NCI-H1436 (cell line): ENCODE results near the gene SLCO1B3.
"Not testable (repeated sequence)": the region's sequence is repeated elsewhere in the genome, so short reads cannot be mapped to it uniquely, and the experiment has no call there.

Experiments used
- DNase-seq: peaks from one replicate; lab custom pipeline; 2025; lab: John Stamatoyannopoulos, UW

The SLCO1B3 gene, protein sequence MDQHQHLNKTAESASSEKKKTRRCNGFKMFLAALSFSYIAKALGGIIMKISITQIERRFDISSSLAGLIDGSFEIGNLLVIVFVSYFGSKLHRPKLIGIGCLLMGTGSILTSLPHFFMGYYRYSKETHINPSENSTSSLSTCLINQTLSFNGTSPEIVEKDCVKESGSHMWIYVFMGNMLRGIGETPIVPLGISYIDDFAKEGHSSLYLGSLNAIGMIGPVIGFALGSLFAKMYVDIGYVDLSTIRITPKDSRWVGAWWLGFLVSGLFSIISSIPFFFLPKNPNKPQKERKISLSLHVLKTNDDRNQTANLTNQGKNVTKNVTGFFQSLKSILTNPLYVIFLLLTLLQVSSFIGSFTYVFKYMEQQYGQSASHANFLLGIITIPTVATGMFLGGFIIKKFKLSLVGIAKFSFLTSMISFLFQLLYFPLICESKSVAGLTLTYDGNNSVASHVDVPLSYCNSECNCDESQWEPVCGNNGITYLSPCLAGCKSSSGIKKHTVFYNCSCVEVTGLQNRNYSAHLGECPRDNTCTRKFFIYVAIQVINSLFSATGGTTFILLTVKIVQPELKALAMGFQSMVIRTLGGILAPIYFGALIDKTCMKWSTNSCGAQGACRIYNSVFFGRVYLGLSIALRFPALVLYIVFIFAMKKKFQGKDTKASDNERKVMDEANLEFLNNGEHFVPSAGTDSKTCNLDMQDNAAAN

DNA sequence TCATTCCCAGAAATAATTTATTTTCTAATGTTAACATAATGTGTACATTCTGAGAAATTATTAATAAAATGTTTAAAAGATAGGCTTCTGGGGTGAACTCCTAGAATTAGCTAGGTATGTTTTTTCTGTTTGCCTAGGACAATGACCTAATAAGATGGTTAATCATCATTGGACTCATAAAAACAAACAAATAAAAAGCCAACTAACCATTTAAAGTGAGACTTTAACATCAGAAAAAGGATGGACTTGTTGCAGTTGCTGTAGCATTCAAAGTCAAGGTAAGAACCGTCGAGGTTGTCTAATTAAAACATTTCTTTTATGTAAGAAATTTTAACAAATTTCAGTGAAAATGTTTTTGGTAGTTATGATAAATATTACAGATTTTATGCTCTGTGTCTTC lies at the start of gene SLCO1B3:
Gene SLCO1B3 (plus strand): TSS at position 219 of the 400 bp plus-strand sequence. CDS start 5,034 bp downstream, outside the sequence.
- DNase-seq = no peak

DNA sequence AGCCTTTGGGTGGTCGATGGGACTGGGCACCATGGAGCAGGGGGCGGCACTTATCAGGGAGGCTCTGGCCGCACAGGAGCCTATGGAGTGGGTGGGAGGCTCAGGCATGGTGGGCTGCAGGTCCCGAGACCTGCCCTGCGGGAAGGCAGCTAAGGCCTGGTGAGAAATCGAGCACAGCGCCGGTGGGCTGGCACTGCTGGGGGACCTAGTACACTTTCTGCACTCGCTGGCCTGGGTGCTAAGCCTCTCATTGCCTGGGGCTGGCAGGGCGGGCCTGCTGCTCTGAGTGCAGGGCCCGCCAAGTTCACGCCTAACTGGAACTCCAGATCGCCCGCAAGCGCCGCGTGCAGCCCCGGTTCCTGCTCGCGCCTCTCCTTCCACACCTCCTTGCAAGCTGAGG lies 33.1 kb upstream of the SLCO1B3 start:
- no peak for DNase-seq

DNA sequence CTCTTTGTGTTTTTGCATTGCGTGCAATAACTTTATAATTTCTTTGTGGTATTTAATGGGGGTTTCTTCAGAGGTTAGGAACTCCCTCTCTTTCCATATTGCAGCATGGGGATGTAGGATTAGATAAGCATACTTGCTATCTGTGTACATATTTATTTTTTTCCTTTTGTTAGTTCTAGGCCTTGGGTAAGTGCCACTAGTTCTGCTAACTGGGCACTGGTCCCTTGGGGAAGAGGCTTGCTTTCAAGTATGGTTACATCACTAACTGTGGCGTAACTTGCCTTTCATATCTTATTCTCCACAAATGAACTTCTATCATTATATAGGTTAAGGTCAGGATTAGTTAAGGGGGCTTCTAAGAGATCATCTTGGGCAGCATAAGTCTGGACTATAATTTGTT lies 31.5 kb upstream of the SLCO1B3 start:
- no peak for DNase-seq

DNA sequence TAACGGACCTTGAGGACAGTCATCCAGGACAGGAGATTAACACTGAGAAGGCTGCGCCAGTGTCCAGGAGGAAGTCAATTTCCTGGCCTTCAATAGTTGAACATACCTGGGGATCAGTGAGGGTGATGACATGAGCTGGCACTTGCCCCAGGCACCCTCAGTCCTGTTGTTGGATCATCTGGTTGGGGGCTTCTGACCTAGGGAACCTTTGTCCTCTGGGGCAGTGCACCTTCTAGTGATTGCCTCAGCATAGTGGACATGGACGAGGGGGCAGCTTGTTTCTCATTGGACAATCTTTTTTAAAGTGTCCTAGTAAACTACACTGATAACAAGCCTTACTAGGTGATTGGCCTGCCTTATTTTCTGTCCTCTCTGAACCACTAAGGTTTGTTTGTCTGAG lies 30.5 kb upstream of the SLCO1B3 start:
- not testable (repeated sequence) for DNase-seq

DNA sequence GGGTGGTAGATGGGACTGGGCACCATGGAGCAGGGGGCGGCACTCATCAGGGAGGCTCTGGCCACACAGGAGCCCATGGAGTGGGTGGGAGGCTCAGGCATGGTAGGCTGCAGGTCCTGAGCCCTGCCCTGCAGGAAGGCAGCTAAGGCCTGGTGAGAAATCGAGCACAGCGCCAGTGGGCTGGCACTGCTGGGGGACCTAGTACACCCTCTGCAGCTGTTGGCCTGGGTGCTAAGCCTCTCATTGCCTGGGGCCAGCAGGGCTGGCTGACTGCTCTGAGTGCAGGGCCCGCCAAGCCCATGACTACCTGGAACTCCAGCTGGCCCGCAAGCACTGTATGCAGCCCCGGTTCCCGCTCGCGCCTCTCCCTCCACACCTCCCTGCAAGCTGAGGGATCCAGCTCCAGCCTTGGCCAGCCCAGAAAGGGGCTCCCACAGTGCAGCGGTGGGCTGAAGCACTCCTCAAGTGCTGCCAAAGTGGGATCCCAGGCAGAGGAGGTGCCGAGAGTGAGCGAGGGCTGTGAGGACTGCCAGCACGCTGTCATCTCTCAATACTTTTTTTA lies 26.6 kb upstream of the SLCO1B3 start:
- not testable (repeated sequence) for DNase-seq

DNA sequence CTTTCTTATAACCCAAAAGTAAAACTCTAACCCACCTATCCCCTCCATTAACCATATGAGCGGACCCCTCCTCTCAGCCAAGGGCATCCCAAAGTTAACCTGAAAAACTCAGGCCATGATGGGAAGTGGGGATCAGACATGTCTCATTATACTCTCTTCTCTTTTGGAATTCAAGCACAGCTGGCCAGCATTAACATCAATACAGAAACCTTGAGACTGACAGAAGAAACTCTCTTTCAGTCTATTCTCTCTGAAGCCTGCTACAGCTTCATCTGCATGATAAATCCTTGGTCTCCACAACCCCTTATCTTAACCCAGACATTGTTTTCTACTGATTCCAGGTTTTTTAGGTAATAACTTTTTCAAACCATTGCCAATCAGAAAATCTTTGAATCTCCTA lies 17.5 kb upstream of the SLCO1B3 start:
- no peak for DNase-seq

DNA sequence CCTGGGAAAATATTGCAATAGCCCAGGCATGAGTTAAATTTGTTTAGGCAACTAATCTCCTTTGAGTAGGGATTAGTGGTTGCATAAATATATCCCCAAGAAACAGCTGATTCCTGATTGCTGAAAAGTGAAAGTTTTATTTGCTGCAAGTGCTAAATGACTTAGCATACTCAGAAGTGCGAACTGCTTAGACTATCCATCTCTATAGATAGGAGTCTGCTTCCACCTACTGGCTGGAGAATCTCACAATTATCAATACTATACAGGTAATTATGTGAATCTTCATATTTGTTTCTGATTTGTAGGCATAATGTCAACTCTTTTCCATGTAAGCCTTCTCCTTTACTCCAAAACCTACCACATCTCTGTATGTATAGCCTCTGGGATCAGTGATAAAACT lies 12.0 kb upstream of the SLCO1B3 start:
- no peak for DNase-seq

DNA sequence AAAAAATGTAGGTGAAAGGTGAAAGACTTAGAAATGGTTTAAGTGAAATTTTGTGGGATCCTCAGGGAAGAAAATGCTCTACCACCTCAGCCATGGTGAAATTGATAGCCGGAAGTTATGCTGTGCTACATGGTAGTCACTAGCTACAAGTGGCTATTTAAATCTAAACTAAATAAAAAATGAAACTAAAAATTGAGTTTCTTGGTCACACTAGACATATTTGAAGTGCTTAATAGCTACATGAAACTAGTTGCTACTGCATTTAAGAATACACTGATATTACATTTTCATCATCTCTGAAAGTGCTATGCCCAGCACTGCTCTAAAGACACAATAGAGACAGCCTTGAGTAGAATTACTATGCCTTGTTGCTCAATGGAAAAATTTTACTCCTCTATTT lies 10.3 kb upstream of the SLCO1B3 start:
- DNase-seq = no peak

DNA sequence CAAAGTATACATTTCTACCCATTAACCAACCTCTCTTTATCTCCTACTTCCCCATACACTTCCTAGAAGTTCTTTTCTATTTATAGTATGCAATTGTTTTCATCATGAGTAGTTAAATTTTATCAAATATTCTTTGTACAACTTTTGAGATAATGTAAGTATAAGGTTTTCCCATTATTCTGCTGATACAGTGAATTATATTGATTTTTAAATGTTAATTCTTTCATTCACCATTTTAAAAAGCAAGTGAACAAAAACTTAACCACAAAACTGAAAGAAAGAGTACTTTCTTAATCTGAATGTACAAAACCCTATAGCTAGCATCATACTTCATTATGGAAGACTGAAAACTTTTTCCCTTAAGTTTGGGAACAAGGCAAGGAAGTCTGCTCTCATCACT lies 9.5 kb upstream of the SLCO1B3 start:
- DNase-seq = no peak

DNA sequence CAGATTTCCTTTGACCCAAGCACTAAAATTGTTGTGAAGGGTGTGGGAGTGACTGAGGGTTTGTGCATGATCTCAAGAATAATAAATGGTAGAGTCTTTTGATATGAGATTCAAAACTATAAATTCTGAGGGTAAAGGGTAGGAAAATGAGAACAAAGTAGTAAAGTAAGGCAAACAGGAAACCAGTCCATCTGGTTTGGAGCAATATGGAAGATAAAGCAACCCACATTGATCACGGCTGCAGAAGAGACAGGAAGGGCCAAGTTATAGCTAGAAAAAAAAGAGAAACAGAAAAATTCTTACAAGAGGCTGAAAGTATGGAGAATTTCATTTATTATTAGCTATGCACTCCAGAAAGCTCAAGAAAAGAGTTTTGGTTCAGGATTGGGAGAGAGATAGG lies 4.6 kb upstream of the SLCO1B3 start:
- no peak for DNase-seq

DNA sequence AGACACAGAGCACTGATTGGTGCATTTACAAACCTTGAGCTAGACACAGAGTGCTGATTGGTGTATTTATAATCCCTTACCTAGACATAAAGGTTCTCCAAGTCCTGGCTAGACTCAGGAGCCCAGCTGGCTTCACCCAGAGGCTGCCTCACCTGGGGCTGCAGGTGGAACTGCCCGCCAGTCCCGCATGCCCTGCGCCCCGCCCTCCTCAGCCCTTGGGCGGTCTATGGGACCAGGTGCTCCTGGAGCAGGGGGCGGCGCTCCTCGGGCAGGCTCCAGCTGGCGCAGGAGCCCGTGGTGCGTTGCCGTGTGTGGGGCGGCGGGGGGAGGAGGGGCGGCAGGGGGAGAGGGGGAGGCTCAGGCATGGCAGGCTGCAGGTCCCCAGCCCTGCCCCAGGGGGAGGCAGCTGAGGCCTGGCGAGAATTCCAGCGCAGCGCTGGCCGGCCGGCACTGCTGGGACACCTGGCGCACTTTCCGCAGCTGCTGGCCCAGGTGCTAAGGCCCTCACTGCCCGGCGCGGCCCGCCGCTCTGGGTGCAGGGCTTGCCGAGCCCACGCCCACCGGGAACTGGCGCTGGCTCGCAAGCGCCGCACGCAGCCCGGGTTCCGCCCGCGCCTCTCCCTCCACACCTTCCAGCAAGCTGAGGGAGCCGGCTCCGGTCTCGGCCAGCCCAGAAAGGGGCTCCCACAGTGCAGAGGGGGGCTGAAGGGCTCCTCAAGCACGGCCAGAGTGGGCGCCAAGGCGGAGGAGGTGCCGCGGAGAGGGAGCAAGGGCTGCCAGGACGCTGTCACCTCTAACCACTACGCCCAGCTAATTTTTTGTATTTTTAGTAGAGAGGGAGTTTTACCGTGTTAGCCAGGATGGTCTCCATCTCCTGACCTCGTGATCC lies 3.1 kb upstream of the SLCO1B3 start:
- DNase-seq = no peak

DNA sequence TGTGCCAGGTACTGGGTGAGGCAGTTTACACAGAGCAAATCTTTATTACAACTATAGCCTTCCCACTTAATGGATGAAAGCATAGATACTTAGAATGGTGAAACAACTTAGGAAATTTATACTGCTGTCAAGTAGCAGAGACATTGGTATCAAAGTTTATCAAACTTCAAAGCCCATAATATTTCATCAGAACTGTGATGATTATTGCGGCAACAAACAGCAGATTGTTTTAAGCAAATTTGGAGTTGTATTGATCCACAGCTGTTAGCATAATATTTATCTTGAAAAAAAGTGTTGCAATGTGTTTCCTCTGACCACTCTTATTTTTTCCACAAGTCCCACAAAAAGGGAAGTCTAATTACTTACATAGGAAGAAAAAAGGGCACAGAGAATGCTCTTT lies 2.0 kb upstream of the SLCO1B3 start:
- no peak for DNase-seq

DNA sequence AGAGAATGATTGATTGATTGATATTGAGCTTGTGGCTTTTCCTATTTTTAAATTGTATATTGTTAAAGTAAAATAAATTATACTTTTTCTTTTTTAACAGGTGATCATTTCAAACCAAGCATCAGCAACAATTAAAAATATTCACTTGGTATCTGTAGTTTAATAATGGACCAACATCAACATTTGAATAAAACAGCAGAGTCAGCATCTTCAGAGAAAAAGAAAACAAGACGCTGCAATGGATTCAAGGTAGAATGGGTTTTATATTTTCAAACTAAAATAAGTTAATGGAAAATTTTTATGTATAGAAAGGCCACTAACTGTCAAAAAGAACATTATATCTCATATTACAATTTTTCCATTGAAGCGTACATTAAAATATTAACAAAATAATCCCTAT lies 5.1 kb downstream of the SLCO1B3 start:
- no peak for DNase-seq

DNA sequence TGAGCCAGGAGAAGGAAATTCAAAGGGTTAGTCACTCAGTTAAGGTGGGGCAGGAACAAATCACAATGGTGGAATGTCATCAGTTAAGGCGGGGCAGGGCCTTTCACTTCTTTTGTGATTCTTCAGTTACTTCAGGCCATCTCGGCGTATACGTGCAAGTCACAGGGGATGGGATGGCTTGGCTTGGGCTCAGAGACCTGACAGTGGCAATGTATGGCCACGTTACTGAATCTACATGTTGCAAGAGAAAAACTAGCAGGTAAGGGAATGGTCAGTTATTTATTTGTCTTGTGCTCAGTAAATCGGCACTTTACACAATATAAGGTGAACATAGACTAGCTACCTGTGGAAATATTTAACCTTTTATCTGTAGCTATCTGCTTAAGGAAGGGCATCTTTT lies 11.9 kb downstream of the SLCO1B3 start:
- DNase-seq = no peak

DNA sequence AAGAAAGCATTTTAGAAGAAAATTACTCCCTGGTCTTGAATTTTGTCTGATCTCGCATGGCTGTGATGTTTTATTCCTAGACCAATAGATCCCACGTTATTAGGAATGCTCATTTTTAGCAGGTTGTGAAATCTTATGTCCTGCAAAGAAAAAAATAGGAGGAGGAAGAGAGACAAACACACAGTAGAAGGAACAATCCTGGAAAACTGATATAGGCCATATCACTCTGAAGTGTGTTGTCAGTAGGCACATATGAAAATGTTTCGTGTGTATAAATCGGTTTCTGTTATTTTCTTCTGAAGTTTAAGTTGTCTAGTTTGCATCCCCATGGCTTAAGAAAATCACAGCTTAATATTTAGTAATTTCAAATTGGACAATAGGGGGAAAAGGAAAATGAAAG lies 12.4 kb downstream of the SLCO1B3 start:
- DNase-seq = no peak

DNA sequence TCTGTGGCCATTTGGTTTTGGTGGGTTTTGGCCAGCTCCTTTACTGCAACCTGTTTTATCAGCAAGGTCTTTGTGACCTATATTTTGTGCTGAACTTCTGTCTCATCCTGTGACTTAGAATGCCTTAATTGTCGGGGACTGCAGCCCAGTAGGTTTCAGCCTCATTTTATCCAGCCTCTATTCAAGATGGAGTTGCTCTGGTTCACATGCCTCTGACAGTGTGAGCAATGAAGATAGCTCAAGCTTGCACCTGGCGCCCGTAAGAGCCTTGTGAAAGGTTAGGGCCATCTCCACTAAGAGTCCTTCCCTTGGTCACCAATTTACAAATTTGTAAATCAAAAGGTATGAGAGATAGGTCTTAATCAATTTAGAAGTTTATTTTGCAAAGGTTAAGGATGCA lies 19.4 kb downstream of the SLCO1B3 start:
- no peak for DNase-seq

DNA sequence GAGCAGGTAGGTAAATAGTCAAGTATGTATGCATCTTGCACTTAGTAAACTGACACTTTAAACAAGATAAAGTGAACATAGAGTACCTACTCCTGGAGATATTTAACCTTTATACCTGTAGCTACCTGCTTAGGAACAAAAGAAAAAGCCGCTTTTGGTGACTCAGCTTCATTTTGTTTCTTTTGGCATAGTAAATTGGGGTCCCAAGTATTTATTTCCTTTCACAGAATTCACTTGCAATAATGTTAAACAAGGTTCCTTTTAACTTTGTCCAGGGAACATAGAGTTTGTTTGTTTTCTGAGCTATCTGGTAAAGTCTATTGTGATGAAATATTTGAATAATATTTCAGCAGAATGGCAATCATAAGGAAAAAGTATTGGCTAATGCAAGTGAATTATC lies 20.0 kb downstream of the SLCO1B3 start:
- no peak for DNase-seq

DNA sequence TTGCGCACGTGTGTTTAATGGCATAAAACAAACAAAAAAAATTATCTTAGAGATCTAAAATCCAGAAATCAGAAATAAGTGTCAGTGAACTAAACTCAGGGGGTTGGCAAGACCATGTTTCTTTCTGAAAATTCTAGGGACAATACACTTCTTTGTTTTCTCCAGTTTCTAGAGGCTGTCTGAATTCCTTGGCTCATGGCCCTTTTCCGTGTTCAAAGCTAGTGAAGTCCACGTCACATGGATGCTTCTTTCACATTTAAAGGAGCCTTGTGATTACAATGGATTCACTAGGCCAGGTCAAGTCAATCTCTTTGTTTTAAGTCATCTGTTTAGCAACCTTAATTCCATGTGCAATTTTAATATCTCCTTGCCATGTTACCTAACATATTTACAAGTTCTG lies 22.4 kb downstream of the SLCO1B3 start:
- no peak for DNase-seq

DNA sequence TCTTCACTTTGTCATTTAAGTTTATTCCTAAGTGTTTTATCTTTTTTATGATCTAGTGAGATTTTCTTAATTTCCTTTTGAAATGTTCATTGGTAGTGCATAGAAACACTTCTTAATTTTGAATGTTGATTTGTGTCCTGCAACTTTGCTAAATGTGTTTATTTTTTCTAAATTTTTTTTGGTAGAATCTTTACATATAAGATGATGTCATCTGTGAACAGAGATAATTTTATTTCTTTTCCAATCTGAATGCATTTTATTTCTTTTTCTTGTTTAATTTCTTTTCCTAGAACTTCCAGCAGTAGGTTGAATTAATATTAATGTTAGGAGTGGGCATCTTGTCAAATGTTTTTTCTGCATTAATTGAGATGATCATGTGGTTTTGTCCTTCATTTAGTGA lies 42.1 kb downstream of the SLCO1B3 start:
- no peak for DNase-seq

DNA sequence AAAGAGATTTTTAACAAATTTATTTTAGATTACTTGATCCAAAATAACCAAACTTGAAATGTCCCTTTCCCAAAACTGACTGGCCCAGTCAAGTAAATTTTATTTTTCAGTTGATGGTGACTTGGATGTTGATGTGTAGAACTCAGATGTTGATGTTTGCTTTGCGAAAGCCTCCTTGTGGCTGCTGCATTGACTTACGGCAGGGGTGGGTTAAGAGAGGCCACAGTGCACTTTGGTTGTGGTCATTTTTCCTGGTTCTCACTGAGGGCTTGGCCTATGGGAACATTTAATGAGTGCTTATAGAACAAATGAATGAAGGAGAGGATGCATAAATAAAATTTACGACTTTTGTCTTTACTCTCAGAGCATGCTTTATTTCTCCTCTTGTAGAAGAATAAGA lies 52.6 kb downstream of the SLCO1B3 start:
- no peak for DNase-seq

DNA sequence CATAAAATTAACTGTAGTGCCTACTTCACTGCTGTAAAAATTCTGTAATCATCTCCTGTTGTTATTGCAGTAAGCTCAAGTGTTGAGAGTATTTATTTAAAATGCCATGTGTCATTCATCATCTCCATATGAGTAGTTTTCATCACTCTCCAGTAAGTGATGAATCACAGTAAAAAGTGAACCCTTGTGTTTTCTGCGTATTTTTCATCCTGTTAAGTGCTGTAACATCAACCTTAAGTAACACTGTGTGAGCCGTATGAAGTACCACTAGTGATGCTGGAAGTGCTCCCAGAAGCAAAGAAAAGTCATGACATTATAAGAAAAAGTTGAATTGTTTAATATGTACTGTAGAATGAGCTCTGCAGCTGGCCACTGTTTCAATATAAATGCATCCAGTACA lies 55.4 kb downstream of the SLCO1B3 start:
- no peak for DNase-seq

DNA sequence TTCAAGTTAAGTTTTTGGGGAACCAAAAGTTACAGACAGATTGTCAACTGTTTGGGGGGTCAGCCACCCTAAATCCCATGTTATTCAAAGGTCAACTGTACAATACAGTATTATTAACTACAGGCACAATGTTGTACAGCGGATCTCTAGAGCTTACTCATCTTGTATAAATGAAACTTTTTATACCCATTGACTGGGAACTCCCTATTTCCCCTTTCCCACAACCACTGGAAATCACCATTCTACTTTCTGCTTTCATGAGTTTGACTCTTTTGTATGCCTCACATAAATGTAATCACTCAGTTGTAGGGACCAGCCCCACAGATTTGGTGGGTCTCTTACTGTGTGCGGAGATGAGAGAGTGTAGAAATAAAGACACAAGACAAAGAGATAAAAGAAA lies 57.8 kb downstream of the SLCO1B3 start:
- DNase-seq = no peak
